Epithelial cell of prostate (primary cell): Measurements from ENCODE around the gene PAN3.
"Not testable (repeated sequence)": the region's sequence is repeated elsewhere in the genome, so short reads cannot be mapped to it uniquely, and the experiment has no call there.

Experiments
- DNase-seq: peaks from one replicate; pipeline ENCODE4 v3.0.0-alpha.2; 2011; ENCODE audit warnings: low read depth, low spot score
- H3K27ac ChIP-seq: fragments of 450-650 bp; 2 replicates; pipeline ENCODE4 v1.5.1; 2017; ENCODE audit warnings: mild to moderate bottlenecking

Gene PAN3, protein sequence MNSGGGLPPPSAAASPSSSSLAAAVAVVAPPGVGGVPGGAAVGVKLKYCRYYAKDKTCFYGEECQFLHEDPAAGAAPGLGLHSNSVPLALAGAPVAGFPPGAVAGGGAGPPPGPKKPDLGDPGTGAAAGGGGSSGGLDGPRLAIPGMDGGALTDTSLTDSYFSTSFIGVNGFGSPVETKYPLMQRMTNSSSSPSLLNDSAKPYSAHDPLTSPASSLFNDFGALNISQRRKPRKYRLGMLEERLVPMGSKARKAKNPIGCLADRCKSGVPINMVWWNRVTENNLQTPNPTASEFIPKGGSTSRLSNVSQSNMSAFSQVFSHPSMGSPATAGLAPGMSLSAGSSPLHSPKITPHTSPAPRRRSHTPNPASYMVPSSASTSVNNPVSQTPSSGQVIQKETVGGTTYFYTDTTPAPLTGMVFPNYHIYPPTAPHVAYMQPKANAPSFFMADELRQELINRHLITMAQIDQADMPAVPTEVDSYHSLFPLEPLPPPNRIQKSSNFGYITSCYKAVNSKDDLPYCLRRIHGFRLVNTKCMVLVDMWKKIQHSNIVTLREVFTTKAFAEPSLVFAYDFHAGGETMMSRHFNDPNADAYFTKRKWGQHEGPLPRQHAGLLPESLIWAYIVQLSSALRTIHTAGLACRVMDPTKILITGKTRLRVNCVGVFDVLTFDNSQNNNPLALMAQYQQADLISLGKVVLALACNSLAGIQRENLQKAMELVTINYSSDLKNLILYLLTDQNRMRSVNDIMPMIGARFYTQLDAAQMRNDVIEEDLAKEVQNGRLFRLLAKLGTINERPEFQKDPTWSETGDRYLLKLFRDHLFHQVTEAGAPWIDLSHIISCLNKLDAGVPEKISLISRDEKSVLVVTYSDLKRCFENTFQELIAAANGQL

DNA sequence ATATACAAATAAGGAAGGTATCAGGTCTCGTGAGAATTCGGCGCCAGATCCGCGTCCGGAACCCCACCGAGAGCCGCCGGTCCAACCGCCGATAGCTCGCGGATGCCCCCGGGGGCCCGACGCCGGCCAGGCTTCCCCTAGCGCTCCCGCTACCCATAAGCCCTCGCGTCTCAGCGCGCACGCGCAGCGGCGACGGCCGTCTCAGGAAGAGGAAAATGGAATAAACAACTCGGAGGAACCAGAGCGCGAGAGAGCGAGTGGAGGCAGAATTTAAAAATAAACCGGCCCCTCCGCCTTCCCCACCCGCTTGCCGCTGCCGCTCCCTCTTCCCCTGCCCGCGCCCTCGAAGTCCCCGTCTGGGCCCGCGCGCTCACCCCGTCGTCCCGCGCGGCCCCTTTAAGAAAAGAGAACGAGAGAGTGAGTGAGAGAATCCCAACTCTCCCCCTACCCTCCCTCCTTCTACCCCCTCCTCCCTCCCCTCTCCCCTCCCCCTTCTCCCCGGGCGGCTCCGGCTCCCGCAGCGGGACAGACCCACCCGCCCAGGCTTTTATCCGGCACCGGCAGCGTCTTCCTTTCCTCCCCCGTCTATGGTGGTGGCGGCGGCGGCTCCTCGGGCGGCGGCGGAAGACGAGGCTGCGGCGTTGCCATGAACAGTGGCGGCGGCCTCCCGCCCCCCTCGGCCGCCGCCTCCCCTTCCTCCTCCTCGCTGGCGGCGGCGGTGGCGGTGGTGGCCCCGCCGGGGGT is at the start of gene PAN3:
TSS of gene PAN3 (plus strand) at position 534 of the 744 bp plus-strand sequence. CDS start at position 647, 113 bp downstream.
- DNase-seq, result peak; percentile 40
- peak within 1 kb of the TSS; percentile 94 for H3K27ac ChIP-seq

- DNase-seq, result no peak
- H3K27ac ChIP-seq, result no peak overlapping the region
Measured at GRCh38 chr13:28089065-28089464, 49.3 kb upstream of the PAN3 start.

DNA sequence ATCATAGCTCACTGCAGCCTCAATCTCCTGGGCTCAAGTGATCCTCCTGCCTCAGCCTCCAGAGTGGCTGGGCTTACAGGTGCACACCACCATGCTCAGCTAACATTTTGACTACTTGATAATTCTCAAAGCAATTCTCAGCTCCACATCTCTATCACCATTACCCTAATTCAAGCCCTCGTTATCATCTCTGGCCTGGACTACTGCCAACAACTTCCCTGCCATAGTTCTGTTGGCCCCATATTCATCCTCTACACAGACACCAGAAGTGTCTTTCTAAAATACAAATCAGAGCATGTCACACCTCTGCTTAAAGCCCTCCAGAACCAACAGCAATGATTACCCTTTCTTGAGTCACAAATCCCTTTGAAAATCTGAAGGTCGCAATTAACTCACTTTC is 45.9 kb upstream of the PAN3 start:
- DNase-seq, result no peak
- H3K27ac ChIP-seq, result no peak overlapping the region

- H3K27ac ChIP-seq, result no peak overlapping the region
- no peak for DNase-seq
Measured at GRCh38 chr13:28093881-28094280, 44.5 kb upstream of the PAN3 start.

DNA sequence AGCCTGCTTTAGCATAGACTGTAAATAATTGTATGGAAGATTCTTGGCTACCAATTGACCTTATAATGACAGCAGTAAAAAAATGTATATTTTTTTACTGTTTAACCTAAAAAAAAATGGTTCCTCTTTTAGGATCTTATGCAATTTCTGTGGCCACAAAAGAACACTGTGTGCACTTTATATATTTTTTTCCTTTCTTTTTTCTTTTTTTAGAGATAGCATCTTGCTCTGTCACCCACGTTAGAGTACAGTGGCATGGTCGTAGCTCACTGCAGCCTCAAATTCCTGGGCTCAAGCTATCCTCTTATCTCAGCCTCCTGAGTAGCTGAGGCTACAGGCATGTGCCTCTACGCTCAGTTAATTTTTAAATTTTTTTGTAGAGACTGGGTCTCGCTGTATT is 44.0 kb upstream of the PAN3 start:
- DNase-seq, result no peak
- H3K27ac ChIP-seq, result no peak overlapping the region

DNA sequence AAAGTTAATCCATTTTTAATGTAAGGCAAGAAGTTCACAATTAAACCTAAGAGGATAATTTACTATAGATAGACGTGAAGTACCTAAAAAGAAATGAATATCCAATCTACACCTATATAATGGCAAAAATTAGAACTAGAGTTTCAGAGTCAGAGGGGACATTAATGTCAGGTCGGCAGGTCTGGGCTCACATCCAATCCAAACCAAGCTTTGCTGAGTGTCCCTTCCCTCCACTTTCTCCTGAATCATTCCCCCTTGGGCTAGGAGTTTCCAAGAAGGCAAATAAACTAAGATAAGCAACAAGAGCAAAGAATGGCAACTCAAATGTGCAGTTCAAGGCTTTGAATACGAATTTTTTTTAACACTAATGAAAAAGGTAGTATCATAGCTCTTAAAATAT is 40.8 kb upstream of the PAN3 start:
- DNase-seq, result no peak

GRCh38 chr13:28099396-28100149 is 38.8 kb upstream of the PAN3 start:
- no peak overlapping the region for H3K27ac ChIP-seq
- no peak for DNase-seq

More for the DNA sequence above, 40.8 kb upstream of the PAN3 start:
- H3K27ac ChIP-seq, result no peak overlapping the region

DNA sequence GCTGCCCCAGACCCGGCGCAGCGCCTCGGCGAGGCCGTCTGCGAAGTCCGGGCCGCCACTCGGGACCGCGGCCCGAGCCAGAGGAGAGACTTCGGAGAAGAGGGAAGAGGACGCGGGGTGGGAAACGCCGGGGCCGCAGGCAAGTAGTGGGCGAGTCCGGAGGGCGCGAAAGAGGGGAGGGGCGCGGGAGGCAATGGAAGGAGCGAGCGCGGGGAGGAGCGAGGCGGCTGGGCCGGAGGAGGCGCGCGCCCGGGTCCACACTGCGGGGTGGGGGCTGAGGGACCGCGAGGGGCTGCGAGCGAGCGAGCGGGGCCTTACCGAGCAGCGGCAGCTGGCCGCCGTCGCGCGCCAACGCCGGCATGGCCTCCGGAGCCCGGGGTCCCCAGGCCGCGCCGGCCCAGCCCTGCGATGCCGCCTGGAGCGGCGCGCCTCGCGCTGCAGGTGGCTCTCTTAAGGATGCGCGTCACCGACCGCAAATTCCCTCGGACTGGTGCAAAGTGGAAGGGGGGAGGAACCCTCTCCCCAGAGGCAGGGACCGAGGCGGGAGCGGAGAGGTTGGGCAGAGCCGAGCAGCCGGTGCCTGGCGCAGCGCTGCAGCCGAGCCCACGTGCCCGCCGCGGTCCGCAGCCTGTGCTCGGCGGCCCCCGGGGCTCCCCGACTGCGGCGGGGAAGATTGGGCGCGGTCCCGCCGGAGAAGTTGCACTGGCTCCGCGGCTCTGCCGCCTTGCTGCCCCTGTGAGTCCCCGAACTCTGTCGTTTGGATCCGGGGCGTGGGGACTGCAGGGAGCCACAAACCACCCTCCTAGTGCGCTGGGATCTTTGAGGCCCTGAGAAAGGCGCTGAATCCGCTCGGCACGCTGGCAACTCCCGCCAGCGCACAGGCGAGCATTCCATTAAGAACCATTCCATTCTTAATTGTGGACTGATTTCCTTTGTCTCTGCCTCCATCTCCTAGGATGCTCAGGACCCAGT is 37.9 kb upstream of the PAN3 start, which contains the start of gene FLT3:
TSS of gene FLT3 (minus strand) at position 427 of the 972 bp plus-strand sequence. CDS start at position 361, 66 bp downstream.
- no peak for DNase-seq

DNA sequence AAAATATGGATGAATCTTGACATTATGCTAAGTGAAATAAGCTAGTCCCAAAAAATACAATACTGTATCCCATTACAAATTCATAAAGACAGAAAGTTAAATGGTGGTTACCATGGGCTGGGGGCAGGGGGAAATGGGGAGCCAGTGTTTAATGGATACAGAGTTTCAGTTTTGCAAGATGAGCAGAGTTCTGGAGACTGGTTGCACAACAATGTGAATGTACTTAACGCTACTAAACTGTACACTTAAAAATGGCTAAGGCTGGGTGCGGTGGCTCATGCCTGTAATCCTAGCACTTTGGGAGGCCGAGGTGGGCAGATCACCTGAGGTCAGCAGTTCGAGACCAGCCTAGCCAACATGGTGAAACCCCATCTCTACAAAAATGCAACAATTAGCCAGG is 36.5 kb upstream of the PAN3 start:
- not testable (repeated sequence) for DNase-seq, H3K27ac ChIP-seq

More for the DNA sequence above, 37.9 kb upstream of the PAN3 start, which contains the start of gene FLT3:
- H3K27ac ChIP-seq, result no peak within 1 kb of the TSS

- DNase-seq, result no peak
- no peak overlapping the region for H3K27ac ChIP-seq
Measured at GRCh38 chr13:28106976-28107375, 31.4 kb upstream of the PAN3 start.

DNA sequence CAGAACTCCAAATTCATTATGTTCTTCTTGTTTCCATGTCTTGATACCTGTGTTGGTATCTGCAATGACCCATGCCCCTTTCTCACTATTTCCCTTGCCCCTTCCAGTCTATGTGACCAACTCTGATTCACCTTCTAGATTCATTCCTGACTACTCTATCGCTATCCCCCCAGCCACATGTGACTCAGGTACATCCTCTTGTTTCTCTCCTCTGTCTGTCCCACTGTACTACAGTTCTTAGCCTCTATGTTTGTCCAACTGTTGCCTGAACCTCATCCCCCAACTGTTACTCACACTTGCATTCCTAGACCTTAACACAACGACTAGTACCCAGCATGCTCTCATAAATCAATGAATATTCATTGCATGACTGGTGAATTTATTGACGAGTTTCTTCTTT is 27.9 kb upstream of the PAN3 start:
- H3K27ac ChIP-seq, result no peak overlapping the region
- no peak for DNase-seq

GRCh38 chr13:28116736-28117135 is 21.6 kb upstream of the PAN3 start:
- no peak for DNase-seq
- no peak overlapping the region for H3K27ac ChIP-seq

DNA sequence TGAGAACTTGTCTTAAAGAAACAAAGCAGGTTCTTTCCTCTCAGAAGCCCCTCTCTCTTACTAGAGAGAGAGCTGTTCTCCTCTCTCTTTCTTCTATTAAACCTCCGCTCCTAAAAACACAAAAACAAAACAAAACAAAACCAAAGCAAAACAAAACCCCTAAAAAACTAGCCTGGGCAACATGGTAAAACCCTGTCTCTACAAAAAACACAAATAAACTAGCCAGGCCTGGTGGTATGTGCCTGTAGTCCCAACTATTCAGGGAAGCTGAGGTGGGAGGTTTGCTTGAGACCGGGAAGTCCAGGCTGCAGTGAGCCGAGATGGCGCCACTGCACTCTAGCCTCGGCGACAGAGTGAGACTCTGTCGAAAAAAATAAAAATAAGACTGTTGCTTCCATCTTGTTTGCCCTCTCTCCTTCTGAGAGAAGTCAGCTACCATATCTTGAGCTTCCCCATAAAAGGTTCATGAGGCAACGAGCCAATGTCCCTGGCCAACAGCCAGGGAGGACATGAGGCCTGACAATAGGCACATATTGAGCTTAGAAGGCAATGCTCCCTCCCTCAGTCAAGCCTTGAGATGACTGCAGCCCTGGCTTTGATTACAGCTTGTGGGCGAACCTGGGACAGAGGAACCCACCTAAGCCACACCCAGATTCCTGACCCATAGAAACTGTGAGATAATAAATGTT is 20.5 kb upstream of the PAN3 start:
- no peak for DNase-seq
- no peak overlapping the region for H3K27ac ChIP-seq

DNA sequence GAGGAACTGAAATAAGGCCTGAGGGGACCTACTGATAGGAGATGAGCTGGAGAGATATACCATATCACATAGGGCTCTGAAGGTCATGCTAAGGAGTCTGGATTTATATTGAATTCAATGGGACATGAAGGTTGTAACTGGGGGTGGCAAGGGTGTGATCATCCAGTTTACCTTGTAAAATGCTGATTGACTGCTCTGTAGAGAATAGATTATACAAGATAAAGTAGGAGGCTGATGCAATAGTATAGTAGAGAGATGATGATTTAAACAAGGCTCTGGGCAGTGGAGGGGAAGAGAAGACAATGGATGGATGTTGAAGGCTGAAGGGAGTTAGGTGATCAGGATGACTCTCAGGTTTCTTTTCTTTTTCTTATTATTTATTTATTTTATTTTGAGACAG is 18.0 kb upstream of the PAN3 start:
- no peak overlapping the region for H3K27ac ChIP-seq
- no peak for DNase-seq

DNA sequence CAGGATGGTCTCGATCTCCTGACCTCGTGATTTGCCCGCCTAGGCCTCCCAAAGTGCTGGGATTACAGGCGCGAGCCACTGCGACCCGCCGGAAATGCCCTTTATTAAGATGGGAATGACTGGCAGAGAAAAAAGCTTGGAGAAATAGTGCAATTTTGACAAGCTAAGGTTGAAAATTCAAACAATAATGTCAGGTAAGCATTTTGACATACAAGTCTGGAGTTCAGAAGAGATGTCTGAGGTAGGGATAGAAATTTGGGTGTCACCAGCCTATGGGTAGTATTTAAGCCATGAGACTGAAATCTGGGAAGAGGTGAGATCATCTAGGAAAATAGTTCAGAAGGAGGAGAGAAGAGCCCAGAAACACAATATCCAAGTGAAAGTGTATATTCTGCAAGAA is 17.1 kb upstream of the PAN3 start:
- no peak for DNase-seq

GRCh38 chr13:28128030-28128429 is 10.3 kb upstream of the PAN3 start:
- no peak overlapping the region for H3K27ac ChIP-seq
- DNase-seq, result no peak

More for the DNA sequence above, 17.1 kb upstream of the PAN3 start:
- H3K27ac ChIP-seq, result no peak overlapping the region

GRCh38 chr13:28128926-28129325 is 9.4 kb upstream of the PAN3 start:
- no peak overlapping the region for H3K27ac ChIP-seq
- no peak for DNase-seq
